Suprapubic skin (tissue), 4 donors: ENCODE results near the gene SLAIN2.

Experiments
- EP300 ChIP-seq: sonication (generic); formaldehyde crosslinking; IDR thresholded peaks from one replicate; pipeline ENCODE4 v1.6.1; 2017; ENCODE audit warnings: antibody characterized with exemption
- POLR2A ChIP-seq, 2 donors: fragments of 450-650 bp; IDR thresholded peaks; one replicate each; pipeline ENCODE4 v1.6.1; 2017; ENCODE audit warnings: antibody characterized with exemption in 2 of 2, mild to moderate bottlenecking in 2 of 2, moderate library complexity in 2 of 2
- POLR2AphosphoS5 ChIP-seq, 3 donors: sonication (generic); formaldehyde crosslinking; IDR thresholded peaks; one replicate each; pipeline ENCODE4 v1.6.1; 2017; ENCODE audit warnings: antibody characterized with exemption in 3 of 3
- TF ChIP-seq, protein P1 (sequence below), 2 donors: fragments of 200-600 bp in 1 of 2; fragments of 450-650 bp in 1 of 2; sonication (generic) in 1 of 2; IDR thresholded peaks; one replicate each; pipeline ENCODE4 v1.5.1; 2016 to 2019; ENCODE audit warnings: antibody characterized with exemption in 2 of 2, mild to moderate bottlenecking in 1 of 2, moderate library complexity in 1 of 2

DNA sequence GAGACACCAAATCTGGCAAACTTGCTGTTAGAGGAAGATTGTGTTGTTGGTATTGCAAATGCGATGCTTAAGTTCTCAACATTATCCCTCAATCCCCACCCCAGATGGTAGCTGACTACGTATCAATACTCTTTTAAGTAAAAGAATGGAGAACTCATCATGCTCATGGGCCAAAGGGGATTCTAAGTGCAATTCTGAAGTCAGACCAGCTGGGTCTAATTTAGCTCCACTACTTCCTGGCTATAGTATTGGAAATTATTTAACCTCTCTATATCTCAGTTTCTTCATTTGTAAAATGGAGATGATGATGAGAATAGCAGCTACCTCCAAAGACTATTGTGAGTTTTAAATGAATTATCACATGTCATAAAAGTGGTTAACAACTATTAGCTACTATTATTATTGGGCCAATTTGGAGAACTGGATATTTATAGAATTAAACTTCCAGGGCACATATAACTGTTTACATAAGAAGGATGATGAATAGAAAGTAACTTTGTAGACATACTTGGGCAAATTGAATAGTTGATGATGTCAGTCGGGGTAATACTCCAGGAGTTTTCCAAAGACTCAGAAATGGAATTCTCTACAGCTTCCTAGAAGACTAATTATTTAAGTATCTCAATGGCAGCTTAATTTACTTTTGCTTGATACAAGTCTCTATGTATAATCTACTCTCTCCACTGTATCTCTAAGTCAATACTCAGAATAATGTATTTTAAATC is 5.0 kb upstream of the SLAIN2 start:
- TF ChIP-seq, protein P1, sequence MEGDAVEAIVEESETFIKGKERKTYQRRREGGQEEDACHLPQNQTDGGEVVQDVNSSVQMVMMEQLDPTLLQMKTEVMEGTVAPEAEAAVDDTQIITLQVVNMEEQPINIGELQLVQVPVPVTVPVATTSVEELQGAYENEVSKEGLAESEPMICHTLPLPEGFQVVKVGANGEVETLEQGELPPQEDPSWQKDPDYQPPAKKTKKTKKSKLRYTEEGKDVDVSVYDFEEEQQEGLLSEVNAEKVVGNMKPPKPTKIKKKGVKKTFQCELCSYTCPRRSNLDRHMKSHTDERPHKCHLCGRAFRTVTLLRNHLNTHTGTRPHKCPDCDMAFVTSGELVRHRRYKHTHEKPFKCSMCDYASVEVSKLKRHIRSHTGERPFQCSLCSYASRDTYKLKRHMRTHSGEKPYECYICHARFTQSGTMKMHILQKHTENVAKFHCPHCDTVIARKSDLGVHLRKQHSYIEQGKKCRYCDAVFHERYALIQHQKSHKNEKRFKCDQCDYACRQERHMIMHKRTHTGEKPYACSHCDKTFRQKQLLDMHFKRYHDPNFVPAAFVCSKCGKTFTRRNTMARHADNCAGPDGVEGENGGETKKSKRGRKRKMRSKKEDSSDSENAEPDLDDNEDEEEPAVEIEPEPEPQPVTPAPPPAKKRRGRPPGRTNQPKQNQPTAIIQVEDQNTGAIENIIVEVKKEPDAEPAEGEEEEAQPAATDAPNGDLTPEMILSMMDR (IDR thresholded peaks at IDR 0.05): no peak
- TF ChIP-seq POLR2A (IDR thresholded peaks at IDR 0.05) (no peak), POLR2AphosphoS5 (IDR thresholded peaks at IDR 0.05) (no peak), EP300 (no peak)
